ENCODE results near the gene TNFRSF1B.
A peak's percentile ranks its signal among the peaks of the same experiment; 100 is the strongest.

TNFRSF1B gene

GRCh38 chr1:12158357-12159092 is 8.3 kb upstream of the TNFRSF1B start:
- DNase-seq: peak; percentile 29

- DNase-seq: peak; percentile 42
Measured at GRCh38 chr1:12159816-12160215, 7.0 kb upstream of the TNFRSF1B start.

GRCh38 chr1:12161324-12161661 is 5.5 kb upstream of the TNFRSF1B start:
- no peak for DNase-seq

DNA sequence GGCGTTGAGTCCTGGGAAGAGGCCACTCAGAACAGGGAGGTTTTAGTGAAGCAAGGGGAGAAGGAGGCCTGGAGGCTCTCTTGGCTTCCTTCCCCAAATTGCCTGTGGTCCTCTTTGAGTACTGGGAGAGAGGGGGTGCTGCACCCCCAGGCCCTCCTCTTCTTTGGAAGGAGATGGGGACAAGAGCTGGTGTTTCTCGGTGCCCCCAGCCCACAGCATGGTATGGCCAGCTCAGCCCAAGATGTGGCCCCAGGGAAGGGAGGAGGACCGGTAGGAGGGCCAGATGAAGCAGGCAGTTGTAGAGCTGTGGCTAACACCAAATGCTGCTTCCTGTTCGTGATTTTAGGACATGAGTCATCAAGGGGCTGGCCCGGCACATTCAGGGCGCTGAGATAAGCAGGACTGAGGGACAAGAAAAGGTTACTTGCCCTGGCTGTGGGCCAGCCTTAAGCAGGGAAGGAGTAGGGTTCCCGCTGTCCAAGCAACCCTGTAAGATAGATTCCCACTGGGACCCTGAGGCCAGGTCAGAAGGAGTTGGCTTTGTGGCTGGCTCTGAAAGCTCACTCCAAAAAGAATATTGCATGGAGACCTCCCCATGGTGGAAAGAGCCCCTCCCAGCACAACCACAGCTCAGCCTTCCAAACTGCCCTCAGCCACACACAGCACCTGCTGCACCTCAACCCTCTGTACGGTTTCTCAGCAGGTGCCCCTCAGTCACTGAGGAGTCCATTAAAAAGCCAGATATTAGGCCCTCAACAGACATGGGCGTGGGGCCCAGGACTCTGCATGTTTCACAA is 4.9 kb upstream of the TNFRSF1B start:
- peak; percentile 81 for DNase-seq

- DNase-seq: no peak
Measured at GRCh38 chr1:12162459-12163137, 4.2 kb upstream of the TNFRSF1B start.

GRCh38 chr1:12163210-12163609 is 3.6 kb upstream of the TNFRSF1B start:
- no peak for DNase-seq

DNA sequence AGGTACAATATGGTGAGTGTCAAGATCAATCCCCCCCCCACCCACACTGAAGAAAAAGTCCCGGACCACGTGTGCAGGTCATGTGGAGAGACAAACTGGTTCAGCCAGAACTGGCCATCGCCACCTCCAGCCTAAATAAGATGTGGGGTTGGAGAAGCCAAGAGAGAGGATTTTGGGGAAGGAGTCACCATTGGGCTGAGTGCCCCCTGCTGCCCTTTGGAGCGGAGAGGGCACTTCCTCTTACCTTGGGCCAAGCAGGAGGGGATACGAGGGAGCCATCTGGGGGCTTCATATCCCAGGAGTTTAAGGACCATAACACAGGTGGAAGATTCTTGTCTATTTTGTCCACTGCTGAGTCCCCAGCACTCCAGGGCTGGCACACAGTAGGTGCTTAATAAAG is 2.6 kb upstream of the TNFRSF1B start:
- DNase-seq: no peak

GRCh38 chr1:12165342-12165741 is 1.4 kb upstream of the TNFRSF1B start:
- no peak for DNase-seq

GRCh38 chr1:12167493-12168429 is 970 bp downstream of the TNFRSF1B start:
- DNase-seq: peak; percentile 42

DNA sequence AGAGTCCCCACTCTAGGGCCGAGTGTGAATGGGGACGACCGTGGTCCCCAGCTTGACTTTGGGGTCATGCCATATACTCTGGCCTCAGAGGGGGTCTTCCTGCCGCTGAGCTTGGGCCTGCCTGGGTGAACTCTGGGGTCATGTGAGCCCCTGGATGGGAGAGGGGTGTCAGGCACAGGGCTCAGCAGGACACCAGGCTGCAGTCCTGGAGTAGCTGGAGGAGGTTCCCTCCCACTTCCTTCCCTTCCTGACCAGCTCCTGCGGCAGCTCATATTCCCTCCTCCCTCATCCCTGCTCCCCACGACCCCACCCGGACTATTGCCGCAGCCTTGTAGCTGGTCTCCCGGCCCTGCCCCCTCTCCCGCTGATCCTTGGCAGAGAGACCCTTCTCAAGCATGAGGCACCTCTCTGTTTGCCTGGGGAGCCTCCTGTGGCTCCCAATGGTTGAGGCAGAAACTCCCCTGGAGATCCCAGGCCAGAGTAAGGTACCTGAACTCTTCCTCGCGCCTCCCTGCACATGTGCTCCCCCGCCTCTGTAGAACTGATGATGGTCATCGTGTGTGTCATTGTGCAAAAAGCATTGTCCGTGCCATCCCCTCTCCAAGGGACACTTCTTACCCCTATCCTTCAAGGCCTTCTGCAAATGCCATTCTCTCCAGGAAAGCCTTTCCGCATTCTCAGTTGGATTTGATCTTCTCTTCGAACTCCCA is 1.8 kb downstream of the TNFRSF1B start:
- no peak for DNase-seq

GRCh38 chr1:12169442-12170135 is 2.8 kb downstream of the TNFRSF1B start:
- no peak for DNase-seq

DNA sequence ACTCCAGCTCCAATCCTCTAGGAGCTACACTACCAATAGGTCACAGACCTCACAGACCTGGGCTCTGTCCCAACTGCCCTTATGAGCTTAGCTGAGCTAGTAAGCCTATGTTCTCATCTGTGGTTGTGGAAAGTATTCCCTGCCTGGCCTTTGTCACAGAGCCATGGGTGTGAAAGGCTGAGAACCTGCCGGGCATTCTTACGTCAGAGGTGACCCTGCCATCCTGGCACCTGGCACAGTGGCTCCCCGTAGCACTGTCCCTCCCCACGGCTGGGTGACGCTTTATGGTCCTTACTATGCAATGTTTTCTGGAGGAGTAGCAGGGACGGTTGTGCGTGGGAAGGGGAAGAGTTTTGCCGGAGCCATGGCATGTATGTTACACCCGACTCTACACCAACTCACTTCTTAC is 3.5 kb downstream of the TNFRSF1B start:
- DNase-seq: no peak

DNA sequence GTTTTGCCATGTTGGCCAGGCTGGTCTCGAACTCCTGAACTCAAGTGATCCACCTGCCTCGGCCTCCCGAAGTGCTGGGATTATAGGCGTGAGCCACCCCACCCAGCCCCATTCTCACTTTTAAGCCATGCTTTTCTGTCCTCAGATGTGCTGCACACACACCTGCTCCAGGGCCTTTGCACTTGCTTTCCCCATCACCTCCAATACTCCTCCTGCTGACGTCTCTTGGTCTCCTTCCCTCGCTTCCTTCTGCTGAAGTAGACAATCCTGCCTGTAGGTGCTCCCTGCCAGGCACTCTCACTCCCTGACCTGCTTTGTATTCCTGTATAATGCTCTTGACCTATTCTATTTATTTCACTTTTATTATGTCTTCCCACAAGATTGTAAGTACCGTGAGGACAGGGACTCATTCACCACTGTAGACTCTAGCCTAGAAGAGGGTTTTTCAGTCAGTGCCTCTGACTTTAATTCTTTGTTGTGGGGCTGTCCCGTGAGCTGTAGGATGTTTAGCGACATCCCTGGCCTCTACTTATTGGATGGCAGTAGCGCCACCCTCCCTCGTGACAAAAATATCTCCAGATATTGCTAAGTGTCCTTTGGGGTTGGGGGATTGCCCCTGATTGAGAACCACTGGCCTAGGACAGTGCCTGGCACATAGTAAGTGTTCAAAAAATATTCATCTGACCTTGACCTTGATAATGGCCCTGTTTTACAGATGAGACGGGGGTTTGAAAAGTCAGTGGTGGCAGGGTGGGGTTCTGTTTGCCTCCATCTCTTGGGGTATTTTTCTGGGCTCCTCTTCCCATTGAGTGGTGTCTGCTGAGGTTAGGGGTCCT is 4.6 kb downstream of the TNFRSF1B start:
- DNase-seq: peak; percentile 54

DNA sequence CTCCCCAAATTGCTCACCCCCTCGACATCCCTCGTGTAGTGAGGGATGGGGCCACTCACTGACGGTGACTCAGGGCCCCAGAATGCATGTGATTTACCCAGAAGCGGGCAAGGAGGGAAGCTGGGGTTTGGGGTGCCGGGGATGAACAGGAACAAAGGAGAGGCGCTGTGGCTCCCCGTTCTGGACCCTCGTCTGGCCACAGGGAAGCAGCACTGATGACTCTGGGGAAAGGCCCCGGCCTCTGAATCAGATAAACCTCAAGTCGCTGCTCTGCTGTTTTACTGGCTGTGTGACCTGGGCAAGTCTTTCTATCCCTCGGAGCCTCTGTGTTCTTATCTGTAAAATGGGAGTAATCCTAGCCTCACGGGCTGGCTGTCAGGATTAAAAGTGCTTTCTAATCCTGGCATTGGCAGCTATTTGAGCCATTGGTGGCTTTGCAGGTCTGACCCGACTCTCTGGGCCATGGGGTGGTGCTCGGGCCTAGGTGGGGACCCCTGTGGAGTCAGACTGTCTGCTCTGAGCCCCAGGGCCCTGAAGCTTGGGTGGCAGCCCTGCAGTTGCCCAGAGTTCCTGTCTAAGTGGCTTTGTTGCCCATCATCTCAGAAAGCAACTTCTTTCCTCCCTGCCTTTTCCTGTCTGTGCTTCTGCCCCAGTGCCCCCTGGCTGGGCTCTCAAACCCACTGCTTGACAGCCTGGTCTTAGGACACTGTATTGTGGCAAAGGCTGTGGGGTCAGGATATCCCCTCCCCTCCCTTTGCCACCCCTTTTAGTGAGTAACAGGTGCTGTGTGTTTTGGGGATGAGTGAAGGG is 5.5 kb downstream of the TNFRSF1B start:
- peak; percentile 61 for DNase-seq

GRCh38 chr1:12173041-12173509 is 6.3 kb downstream of the TNFRSF1B start:
- no peak for DNase-seq

- DNase-seq: peak; percentile 86
Measured at GRCh38 chr1:12173631-12174121, 6.9 kb downstream of the TNFRSF1B start.

DNA sequence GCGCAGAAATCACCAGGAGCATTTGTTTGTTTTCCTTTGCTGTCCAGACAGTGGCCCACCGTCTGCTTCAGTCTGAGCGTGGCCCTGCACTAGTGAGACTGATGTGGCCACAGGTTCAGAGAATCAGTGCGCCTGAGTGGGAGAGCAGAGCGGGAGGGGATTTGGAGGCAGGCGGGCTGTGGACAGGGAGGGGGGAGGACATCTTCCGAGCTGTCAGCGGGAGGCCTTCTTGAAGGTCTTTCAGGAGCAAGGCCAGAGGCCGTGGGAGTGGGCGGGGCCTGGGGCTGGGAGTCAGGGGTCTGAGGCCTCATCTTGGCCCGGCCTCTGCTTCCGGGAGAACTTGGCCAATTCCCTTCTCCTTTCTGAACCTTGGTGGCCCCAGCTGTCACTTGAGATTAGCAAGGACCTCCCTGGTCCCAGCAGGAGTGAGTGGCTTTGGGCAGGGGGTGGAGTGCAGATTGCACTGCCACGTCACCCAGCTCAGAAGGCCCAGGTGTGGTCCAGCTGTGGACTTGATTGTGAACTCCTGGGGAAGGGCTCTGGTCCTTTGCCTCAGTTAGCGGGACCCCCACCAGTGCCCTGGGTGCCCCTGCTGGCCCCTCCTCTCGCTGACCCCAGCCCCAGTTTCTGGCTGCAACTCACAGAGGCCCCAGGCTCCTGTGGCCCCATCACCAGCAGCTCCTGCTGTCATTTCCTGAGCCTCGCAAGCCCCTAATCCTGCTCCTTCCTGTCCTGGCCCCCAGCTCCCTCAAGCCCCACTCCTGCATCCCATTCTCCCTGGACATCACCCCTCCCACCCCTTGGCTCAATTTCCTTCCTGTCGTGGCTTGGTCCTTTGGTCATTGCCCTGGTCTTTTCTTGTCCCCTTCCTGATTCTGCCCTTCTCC is 8.4 kb downstream of the TNFRSF1B start:
- DNase-seq: no peak

Measured in activated naive CD4-positive, alpha-beta T cell treated with Interleukin-2 at 50 U/mL for 16 hours (primary cell).